ENCODE measurements around the gene RUSC1. TPM values are rescaled to one million over a fixed set of nuclear protein-coding genes. Genes with fewer than 3 reads are reported as not detected.

The RUSC1 gene
- total RNA-seq, 1 donor from 2014 or later = 27.6 TPM

DNA sequence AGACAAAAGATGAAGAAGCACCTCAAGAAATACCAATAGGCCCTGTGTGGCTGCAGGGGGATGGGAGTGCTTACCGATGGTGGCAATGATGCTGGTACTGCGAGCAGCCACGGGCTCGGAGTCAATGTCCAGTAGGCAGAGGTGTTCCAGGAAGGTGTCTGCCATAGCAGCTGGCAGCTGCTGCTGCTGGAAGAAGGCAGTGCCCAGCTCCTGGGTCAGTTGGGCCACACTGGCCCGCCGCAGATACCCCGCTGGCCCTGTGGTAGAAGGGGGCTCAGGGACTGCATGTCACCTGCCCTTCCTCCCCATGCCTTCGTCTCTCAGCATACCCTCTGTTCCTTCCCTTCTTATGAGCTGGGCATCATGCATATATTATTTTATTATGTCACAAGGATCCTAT lies 20.7 kb upstream of the RUSC1 start:
- DNase-seq (no peak), ATAC-seq (no peak)
- Histone ChIP-seq H3K4me1 (peaks cover 6% of the 10 kb centered on the region), H3K36me3 (no peaks in the 10 kb centered on the region), H3K27me3 (ENCODE audit: low read depth) (peaks cover 20% of the 10 kb centered on the region), H3K9me3 (no peaks in the 10 kb centered on the region), H3K4me3 (no peak overlapping the region), H3K27ac (no peak overlapping the region)
- intact Hi-C loops (cut with DNase I) = no loop called here
- TF ChIP-seq, protein P1, sequence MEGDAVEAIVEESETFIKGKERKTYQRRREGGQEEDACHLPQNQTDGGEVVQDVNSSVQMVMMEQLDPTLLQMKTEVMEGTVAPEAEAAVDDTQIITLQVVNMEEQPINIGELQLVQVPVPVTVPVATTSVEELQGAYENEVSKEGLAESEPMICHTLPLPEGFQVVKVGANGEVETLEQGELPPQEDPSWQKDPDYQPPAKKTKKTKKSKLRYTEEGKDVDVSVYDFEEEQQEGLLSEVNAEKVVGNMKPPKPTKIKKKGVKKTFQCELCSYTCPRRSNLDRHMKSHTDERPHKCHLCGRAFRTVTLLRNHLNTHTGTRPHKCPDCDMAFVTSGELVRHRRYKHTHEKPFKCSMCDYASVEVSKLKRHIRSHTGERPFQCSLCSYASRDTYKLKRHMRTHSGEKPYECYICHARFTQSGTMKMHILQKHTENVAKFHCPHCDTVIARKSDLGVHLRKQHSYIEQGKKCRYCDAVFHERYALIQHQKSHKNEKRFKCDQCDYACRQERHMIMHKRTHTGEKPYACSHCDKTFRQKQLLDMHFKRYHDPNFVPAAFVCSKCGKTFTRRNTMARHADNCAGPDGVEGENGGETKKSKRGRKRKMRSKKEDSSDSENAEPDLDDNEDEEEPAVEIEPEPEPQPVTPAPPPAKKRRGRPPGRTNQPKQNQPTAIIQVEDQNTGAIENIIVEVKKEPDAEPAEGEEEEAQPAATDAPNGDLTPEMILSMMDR (IDR thresholded peaks at IDR 0.05) = no peak

- no peak overlapping the region for H3K27ac ChIP-seq
- peaks cover 13% of the 10 kb centered on the region for H3K27me3 ChIP-seq (ENCODE audit: low read depth)
- H3K36me3 ChIP-seq = no peaks in the 10 kb centered on the region
- no peak overlapping the region for H3K4me3 ChIP-seq
- TF ChIP-seq, protein P1 (IDR thresholded peaks at IDR 0.05) = no peak
- no peaks in the 10 kb centered on the region for H3K4me1 ChIP-seq
- no peak for DNase-seq
- no peak for ATAC-seq
- intact Hi-C loops (cut with DNase I) = no loop called here
- H3K9me3 ChIP-seq = no peaks in the 10 kb centered on the region
Measured at GRCh38 chr1:155300553-155301329, 20.0 kb upstream of the RUSC1 start.

- Histone ChIP-seq H3K27ac (no peak within 1 kb of the TSS), H3K27me3 (ENCODE audit: low read depth) (peaks cover 7% of the 10 kb centered on the region), H3K36me3 (no peaks in the 10 kb centered on the region), H3K4me1 (no peaks in the 10 kb centered on the region), H3K9me3 (no peaks in the 10 kb centered on the region), H3K4me3 (no peak within 1 kb of the TSS)
- no peak for ATAC-seq
- no peak for DNase-seq
- TF ChIP-seq, protein P1 (IDR thresholded peaks at IDR 0.05) = no peak
- intact Hi-C loops (cut with DNase I) = no loop called here
Measured at GRCh38 chr1:155301342-155301841, 19.3 kb upstream of the RUSC1 start, which contains the start of gene PKLR. Gene PKLR, minus strand, starts transcription at chr1:155301438. Its CDS starts 43 bp downstream, at chr1:155301395.

GRCh38 chr1:155304558-155305063 lies 16.1 kb upstream of the RUSC1 start:
- ATAC-seq (no peak), DNase-seq (no peak)
- no peak overlapping the region for H3K4me3 ChIP-seq
- TF ChIP-seq, protein P1 (IDR thresholded peaks at IDR 0.05) = no peak
- no peaks in the 10 kb centered on the region for H3K27me3 ChIP-seq (ENCODE audit: low read depth)
- intact Hi-C loops (cut with DNase I) = no loop called here
- no peaks in the 10 kb centered on the region for H3K36me3 ChIP-seq
- no peak overlapping the region for H3K27ac ChIP-seq
- H3K4me1 ChIP-seq = peaks cover 11% of the 10 kb centered on the region
- H3K9me3 ChIP-seq = no peaks in the 10 kb centered on the region

DNA sequence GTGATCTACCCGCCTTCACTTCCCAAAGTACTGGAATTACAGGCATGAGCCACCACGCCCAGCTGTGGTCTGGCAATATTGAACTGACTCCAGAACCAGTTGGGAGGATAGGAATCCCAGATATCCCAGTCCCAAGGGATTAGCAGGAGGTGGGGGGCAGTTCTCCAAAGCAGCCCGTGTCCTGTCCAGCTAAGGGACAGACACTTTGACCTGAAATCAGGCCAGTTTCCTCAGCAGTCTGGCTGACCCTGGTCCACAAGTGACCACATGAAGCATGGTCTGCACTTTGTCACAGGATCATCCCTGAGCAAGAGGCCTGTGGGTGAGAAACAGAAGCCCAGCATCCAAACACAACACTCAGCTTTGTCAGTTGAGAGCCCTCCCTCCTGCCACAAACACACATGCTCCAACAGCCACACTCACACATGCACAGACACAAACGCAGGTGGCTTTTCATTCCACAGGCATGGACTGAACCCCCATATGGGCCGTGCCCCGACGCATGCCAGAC lies 14.8 kb upstream of the RUSC1 start:
- Histone ChIP-seq H3K4me3 (no peak overlapping the region), H3K27ac (no peak overlapping the region), H3K9me3 (no peaks in the 10 kb centered on the region), H3K27me3 (ENCODE audit: low read depth) (no peaks in the 10 kb centered on the region), H3K4me1 (peaks cover 24% of the 10 kb centered on the region), H3K36me3 (peaks cover 9% of the 10 kb centered on the region)
- ATAC-seq = no peak
- DNase-seq = no peak
- intact Hi-C loops (cut with DNase I) = no loop called here
- TF ChIP-seq, protein P1 (IDR thresholded peaks at IDR 0.05) = no peak

All from lower lobe of right lung (tissue), 2 donors.